Hepatocyte (in vitro differentiated cells): Measurements from ENCODE around the gene LHX3. TPM values are rescaled to one million over a fixed set of nuclear protein-coding genes. Genes with fewer than 3 reads are reported as not detected.

Experiments
- DNase-seq: peaks from one replicate; pipeline ENCODE4 v3.0.0-alpha.2; 2016; ENCODE audit warnings: low spot score
- H2AFZ ChIP-seq: fragments of 200-600 bp; sonication (generic); 2 replicates; pipeline ENCODE4 v1.6.0; 2016; ENCODE audit warnings: antibody characterized with exemption, mild to moderate bottlenecking
- H3K27ac ChIP-seq: fragments of 200-600 bp; sonication (generic); 2 replicates; pipeline ENCODE4 v1.5.1; 2016; ENCODE audit warnings: mild to moderate bottlenecking
- H3K27me3 ChIP-seq: fragments of 200-600 bp; sonication (generic); 2 replicates; pipeline ENCODE4 v1.6.1; 2016
- H3K36me3 ChIP-seq: fragments of 200-600 bp; sonication (generic); replicated peaks from 2 replicates; pipeline ENCODE4 v1.5.1; 2016; ENCODE audit warnings: low read depth; ENCODE audit not compliant: insufficient read depth
- H3K4me1 ChIP-seq: fragments of 200-600 bp; sonication (generic); 2 replicates; pipeline ENCODE4 v1.5.1; 2016; ENCODE audit warnings: mild to moderate bottlenecking, moderate library complexity; ENCODE audit not compliant: insufficient read depth
- H3K4me2 ChIP-seq: fragments of 200-600 bp; sonication (generic); 2 replicates; pipeline ENCODE4 v1.6.0; 2016
- H3K4me3 ChIP-seq: fragments of 200-600 bp; sonication (generic); 2 replicates; pipeline ENCODE4 v1.5.1; 2016; ENCODE audit warnings: mild to moderate bottlenecking
- H3K79me2 ChIP-seq: fragments of 200-600 bp; sonication (generic); 2 replicates; pipeline ENCODE4 v1.6.0; 2017; ENCODE audit warnings: mild to moderate bottlenecking
- H3K9me2 ChIP-seq: fragments of 200-600 bp; sonication (generic); replicated peaks from 2 replicates; pipeline ENCODE4 v1.6.0; 2017; ENCODE audit warnings: mild to moderate bottlenecking; ENCODE audit not compliant: insufficient read depth
- H3K9me3 ChIP-seq: fragments of 200-600 bp; sonication (generic); 2 replicates; pipeline ENCODE4 v1.5.1; 2016; ENCODE audit warnings: low read depth, mild to moderate bottlenecking
- H4K20me1 ChIP-seq: fragments of 200-600 bp; sonication (generic); 2 replicates; pipeline ENCODE4 v1.6.0; 2016; ENCODE audit warnings: mild to moderate bottlenecking; ENCODE audit not compliant: insufficient read depth, poor library complexity, severe bottlenecking
- EZH2 ChIP-seq: fragments of 200-600 bp; sonication (generic); IDR thresholded peaks from 2 replicates; pipeline ENCODE4 v1.6.1; 2016; ENCODE audit warnings: antibody characterized with exemption, mild to moderate bottlenecking, borderline replicate concordance
- EZH2phosphoT487 ChIP-seq: fragments of 200-600 bp; sonication (generic); IDR thresholded peaks from one replicate; pipeline ENCODE4 v1.6.1; 2018; ENCODE audit warnings: antibody characterized with exemption, mild to moderate bottlenecking, low read depth, moderate library complexity; ENCODE audit not compliant: unreplicated experiment, severe bottlenecking
- WGBS: methylation state at CpG from one replicate; pipeline ENCODE4 v1.1.6; 2016; ENCODE audit warnings: low lambda C conversion rate; ENCODE audit errors: missing lambda C conversion rate; 5-methylcytosine and 5-hydroxymethylcytosine counted together
- polyA plus RNA-seq: library from polyadenylated mRNA; unstranded; fragments of >200 nt; fragmentation: Nextera tagmentation; extraction: Ambion mirVana; gene quantifications from 2 replicates; pipeline ENCODE4 v1.2.1, GENCODE V29; 2016
- total RNA-seq: library from RNA; depleted of rRNA; stranded (reverse); fragments of >200 nt; gene quantifications from 2 replicates; pipeline ENCODE4 v1.2.3, GENCODE V29; 2014
- TF ChIP-seq, protein P1 (sequence below): fragments of 200-600 bp; sonication (generic); IDR thresholded peaks from 2 replicates; pipeline ENCODE4 v1.5.1; 2016; ENCODE audit warnings: antibody characterized with exemption, mild to moderate bottlenecking; ENCODE audit not compliant: poor library complexity

Gene LHX3
- total and polyA plus RNA-seq, 2 experiments from 2014 or later = not detected

DNA sequence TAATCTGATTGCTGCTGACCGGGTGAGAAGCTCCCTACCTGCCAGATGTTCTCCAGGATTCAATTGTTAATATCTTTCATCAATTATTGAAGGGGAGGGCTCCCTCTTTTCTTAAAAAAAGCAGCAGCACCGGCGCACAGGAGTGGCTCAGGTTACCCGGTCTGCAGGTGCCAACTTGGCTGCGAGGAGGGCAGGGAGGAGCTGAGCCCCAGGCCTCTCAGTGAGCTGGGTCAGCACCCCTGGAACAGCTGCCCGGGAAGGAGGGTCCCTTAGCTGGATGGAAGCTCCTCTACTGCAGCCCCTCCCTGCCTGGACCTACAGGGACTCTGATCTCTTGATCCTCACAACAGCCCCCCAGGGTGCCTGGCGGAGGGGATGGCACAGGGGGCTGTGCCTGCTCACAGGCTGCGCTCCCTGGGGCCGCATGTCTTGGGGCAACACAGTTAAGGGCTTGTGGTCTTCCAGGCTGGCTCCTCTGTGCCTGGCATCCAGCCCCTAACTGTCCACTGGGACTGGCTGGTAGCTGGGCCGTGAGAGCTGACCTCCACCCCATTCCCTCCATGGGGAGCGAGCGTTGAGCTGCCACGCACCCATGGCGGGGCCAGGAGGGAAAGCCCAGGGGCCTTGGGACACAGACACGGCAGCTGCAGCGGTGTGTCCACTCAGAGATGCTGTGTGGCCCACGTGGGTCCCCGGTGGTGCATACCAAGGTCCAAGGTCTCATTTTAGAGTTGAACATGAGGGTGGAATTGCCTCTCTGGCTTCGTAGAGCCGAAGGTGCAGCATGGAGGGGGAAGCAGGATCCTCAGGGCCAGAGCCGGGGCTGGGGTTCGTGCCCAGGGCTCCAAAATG is 57.7 kb downstream of the LHX3 start:
- Histone ChIP-seq H3K4me1 (no peaks in the 10 kb centered on the region), H3K4me3 (no peak overlapping the region), H3K9me2 (no peaks in the 10 kb centered on the region), H2AFZ (no peak overlapping the region), H3K9me3 (no peaks in the 10 kb centered on the region), H4K20me1 (no peaks in the 10 kb centered on the region), H3K4me2 (no peak overlapping the region), H3K36me3 (no peaks in the 10 kb centered on the region), H3K27ac (no peak overlapping the region), H3K27me3 (no peaks in the 10 kb centered on the region), H3K79me2 (no peaks in the 10 kb centered on the region)
- WGBS = 87% methylated on average over 22 of the region's 22 CpGs
- TF ChIP-seq, protein P1, sequence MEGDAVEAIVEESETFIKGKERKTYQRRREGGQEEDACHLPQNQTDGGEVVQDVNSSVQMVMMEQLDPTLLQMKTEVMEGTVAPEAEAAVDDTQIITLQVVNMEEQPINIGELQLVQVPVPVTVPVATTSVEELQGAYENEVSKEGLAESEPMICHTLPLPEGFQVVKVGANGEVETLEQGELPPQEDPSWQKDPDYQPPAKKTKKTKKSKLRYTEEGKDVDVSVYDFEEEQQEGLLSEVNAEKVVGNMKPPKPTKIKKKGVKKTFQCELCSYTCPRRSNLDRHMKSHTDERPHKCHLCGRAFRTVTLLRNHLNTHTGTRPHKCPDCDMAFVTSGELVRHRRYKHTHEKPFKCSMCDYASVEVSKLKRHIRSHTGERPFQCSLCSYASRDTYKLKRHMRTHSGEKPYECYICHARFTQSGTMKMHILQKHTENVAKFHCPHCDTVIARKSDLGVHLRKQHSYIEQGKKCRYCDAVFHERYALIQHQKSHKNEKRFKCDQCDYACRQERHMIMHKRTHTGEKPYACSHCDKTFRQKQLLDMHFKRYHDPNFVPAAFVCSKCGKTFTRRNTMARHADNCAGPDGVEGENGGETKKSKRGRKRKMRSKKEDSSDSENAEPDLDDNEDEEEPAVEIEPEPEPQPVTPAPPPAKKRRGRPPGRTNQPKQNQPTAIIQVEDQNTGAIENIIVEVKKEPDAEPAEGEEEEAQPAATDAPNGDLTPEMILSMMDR = no peak
- TF ChIP-seq EZH2 (no peak), EZH2phosphoT487 (no peak)
- no peak for DNase-seq

Other genes starting within 250 kb of the LHX3 start
- 33.6 and 36.4 TPM in 2 replicates for gene UBAC1, start 243.8 kb downstream of the LHX3 start, total RNA-seq
- gene UBAC1, start 243.8 kb downstream of the LHX3 start, polyA plus RNA-seq = 35.2 and 42.5 TPM in 2 replicates
- gene NACC2, start 109.8 kb downstream of the LHX3 start, total RNA-seq = 12.3 and 13.0 TPM in 2 replicates
- gene NACC2, start 109.8 kb downstream of the LHX3 start, polyA plus RNA-seq = 7.1 and 11.0 TPM in 2 replicates
- gene TMEM250, start 86.3 kb downstream of the LHX3 start, total RNA-seq = 32.9 and 37.8 TPM in 2 replicates
- 45.3 and 47.6 TPM in 2 replicates for gene TMEM250, start 86.3 kb downstream of the LHX3 start, polyA plus RNA-seq
- 9.4 and 11.0 TPM in 2 replicates for gene QSOX2, start 40.7 kb upstream of the LHX3 start, total RNA-seq
- gene QSOX2, start 40.7 kb upstream of the LHX3 start, polyA plus RNA-seq = 2.6 and 3.3 TPM in 2 replicates
- gene CCDC187, start 99.0 kb upstream of the LHX3 start, total RNA-seq = 0.16 and 0.60 TPM in 2 replicates
- gene CCDC187, start 99.0 kb upstream of the LHX3 start, polyA plus RNA-seq = 0.23 and 0.75 TPM in 2 replicates
- gene GPSM1, start 122.4 kb upstream of the LHX3 start, total RNA-seq = 25.5 and 27.3 TPM in 2 replicates
- 27.2 and 30.0 TPM in 2 replicates for gene GPSM1, start 122.4 kb upstream of the LHX3 start, polyA plus RNA-seq
- gene DNLZ, start 158.6 kb upstream of the LHX3 start, total RNA-seq = 10.4 and 21.5 TPM in 2 replicates
- gene DNLZ, start 158.6 kb upstream of the LHX3 start, polyA plus RNA-seq = 24.3 and 25.3 TPM in 2 replicates
- gene CARD9, start 168.5 kb upstream of the LHX3 start, total RNA-seq = 0.68 and 0.80 TPM in 2 replicates
- gene CARD9, start 168.5 kb upstream of the LHX3 start, polyA plus RNA-seq = 1.5 and 2.5 TPM in 2 replicates
- 5.3 and 10.5 TPM in 2 replicates for gene SNAPC4, start 195.0 kb upstream of the LHX3 start, total RNA-seq
- gene SNAPC4, start 195.0 kb upstream of the LHX3 start, polyA plus RNA-seq = 6.3 and 8.7 TPM in 2 replicates
- 38.2 and 50.1 TPM in 2 replicates for gene ENTR1, start 205.5 kb upstream of the LHX3 start, total RNA-seq
- 33.5 and 43.6 TPM in 2 replicates for gene ENTR1, start 205.5 kb upstream of the LHX3 start, polyA plus RNA-seq
- gene PMPCA, start 205.5 kb upstream of the LHX3 start, total RNA-seq = 45.1 and 45.8 TPM in 2 replicates
- gene PMPCA, start 205.5 kb upstream of the LHX3 start, polyA plus RNA-seq = 85.7 and 87.3 TPM in 2 replicates
- gene INPP5E, start 234.7 kb upstream of the LHX3 start, total RNA-seq = 5.3 and 6.0 TPM in 2 replicates
- 7.1 and 12.9 TPM in 2 replicates for gene INPP5E, start 234.7 kb upstream of the LHX3 start, polyA plus RNA-seq